ENCODE results near the gene SLC4A3.

SLC4A3 gene

GRCh38 chr2:219636144-219636915 lies 8.9 kb downstream of the SLC4A3 start:
- TF ChIP-seq CTCF (IDR thresholded peaks at IDR 0.05; ENCODE audit: low read depth, low read length, missing control alignments) = no peak
- Histone ChIP-seq H3K36me3 (replicated peaks) (no peaks in the 10 kb centered on the region), H3K27ac (no peak overlapping the region), H3K4me3 (ENCODE audit: low read depth, low read length) (no peak overlapping the region), H3K27me3 (replicated peaks) (no peaks in the 10 kb centered on the region)
- no peak for DNase-seq
- in situ Hi-C loops (cut with HindIII; ENCODE audit: low pct_ligation_motif_present, low sequenced_read_pairs) = no loop called here

GRCh38 chr2:219636941-219637841 lies 9.8 kb downstream of the SLC4A3 start:
- no peak for TF ChIP-seq CTCF (IDR thresholded peaks at IDR 0.05; ENCODE audit: low read depth, low read length, missing control alignments)
- H3K27ac ChIP-seq = no peak overlapping the region
- no peak overlapping the region for H3K4me3 ChIP-seq (ENCODE audit: low read depth, low read length)
- no peaks in the 10 kb centered on the region for H3K36me3 ChIP-seq (replicated peaks)
- in situ Hi-C loops (cut with HindIII; ENCODE audit: low pct_ligation_motif_present, low sequenced_read_pairs) = no loop called here
- no peaks in the 10 kb centered on the region for H3K27me3 ChIP-seq (replicated peaks)
- DNase-seq = no peak

GRCh38 chr2:219637842-219638185 lies 10.4 kb downstream of the SLC4A3 start:
- Histone ChIP-seq H3K36me3 (replicated peaks) (no peaks in the 10 kb centered on the region), H3K27ac (no peak overlapping the region), H3K27me3 (replicated peaks) (no peaks in the 10 kb centered on the region), H3K4me3 (ENCODE audit: low read depth, low read length) (no peak overlapping the region)
- no peak for DNase-seq
- TF ChIP-seq CTCF (IDR thresholded peaks at IDR 0.05; ENCODE audit: low read depth, low read length, missing control alignments) = no peak
- in situ Hi-C loops (cut with HindIII; ENCODE audit: low pct_ligation_motif_present, low sequenced_read_pairs) = no loop called here

GRCh38 chr2:219638217-219638947 lies 11.0 kb downstream of the SLC4A3 start:
- peak; percentile 37 for TF ChIP-seq CTCF (IDR thresholded peaks at IDR 0.05; ENCODE audit: low read depth, low read length, missing control alignments)
- Histone ChIP-seq H3K27me3 (replicated peaks) (no peaks in the 10 kb centered on the region), H3K36me3 (replicated peaks) (no peaks in the 10 kb centered on the region), H3K27ac (no peak overlapping the region), H3K4me3 (ENCODE audit: low read depth, low read length) (no peak overlapping the region)
- no peak for DNase-seq
- in situ Hi-C loops (cut with HindIII; ENCODE audit: low pct_ligation_motif_present, low sequenced_read_pairs) = no loop called here

- Histone ChIP-seq H3K27ac (no peak overlapping the region), H3K36me3 (replicated peaks) (no peaks in the 10 kb centered on the region), H3K27me3 (replicated peaks) (no peaks in the 10 kb centered on the region), H3K4me3 (ENCODE audit: low read depth, low read length) (no peak overlapping the region)
- DNase-seq = no peak
- in situ Hi-C loops (cut with HindIII; ENCODE audit: low pct_ligation_motif_present, low sequenced_read_pairs) = no loop called here
- no peak for TF ChIP-seq CTCF (IDR thresholded peaks at IDR 0.05; ENCODE audit: low read depth, low read length, missing control alignments)
Measured at GRCh38 chr2:219638948-219639755, 11.7 kb downstream of the SLC4A3 start.

Measured in brain microvascular endothelial cell (primary cell).